Limb (tissue), 2 donors: ENCODE measurements around the gene LRRIQ1.
"Not testable (repeated sequence)": the region's sequence is repeated elsewhere in the genome, so short reads cannot be mapped to it uniquely, and the experiment has no call there.

Source experiments
- DNase-seq, 2 donors: peaks; one replicate each; pipeline ENCODE4 v3.0.0-alpha.2; 2016; ENCODE audit errors: extremely low spot score in 2 of 2

LRRIQ1 gene, protein sequence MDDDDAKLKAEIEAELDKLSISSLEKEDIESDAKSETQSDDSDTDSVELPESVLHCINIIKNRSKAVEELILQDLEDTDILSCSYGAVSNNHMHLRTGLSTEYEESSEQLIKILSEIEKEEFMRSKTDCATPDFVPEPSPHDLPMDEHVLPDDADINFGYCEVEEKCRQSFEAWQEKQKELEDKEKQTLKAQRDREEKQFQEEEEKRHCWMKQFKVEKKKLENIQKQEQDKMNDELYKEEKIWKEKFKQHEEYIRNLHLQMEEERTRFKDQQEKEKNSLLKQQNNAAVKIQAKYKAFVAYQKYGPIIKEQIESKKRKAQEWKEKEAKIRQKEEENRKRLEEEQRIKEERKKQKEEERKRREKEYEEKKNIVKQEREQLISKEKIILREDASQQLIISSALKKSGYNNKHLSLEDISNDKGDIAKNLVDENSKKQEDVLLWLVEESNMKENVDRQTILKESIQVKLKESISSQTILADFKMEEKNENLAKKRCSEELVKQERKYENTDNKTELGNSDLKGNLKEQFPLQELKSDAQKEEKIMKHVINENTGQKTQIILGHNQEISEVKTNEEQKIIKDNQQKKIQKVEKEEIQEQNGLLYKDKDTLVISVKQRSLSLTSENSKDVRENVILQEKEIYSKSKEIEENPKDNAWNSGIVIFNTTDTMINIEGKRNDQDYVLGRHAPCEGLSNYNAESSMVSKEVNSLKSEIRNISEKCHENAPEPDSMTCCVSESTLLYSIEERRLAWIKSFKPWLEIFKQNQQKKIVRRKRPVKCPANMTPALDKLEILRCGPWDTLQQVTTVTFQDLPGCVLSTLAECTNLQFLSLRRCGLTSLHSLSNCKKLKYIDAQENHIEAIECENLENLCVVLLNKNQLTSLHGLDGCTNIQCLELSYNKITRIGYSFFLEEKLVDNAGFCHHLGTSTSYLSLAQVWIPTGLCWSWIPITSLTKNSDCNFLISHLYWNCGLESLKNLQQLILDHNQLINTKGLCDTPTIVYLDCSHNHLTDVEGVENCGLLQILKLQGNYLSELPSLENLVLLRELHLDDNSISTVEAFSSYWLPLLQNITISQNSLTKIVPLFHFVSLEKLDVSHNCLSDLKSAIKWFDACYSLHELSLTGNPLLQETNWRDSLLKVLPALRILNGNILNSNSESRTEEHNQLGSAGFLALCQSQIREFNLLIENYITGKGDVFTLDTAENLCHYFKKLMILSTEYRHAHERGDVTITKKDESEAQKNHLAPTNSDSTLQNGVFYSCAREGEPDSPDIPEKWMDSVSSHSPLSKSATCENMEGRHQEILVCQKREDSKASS (N-terminal part only)

DNA sequence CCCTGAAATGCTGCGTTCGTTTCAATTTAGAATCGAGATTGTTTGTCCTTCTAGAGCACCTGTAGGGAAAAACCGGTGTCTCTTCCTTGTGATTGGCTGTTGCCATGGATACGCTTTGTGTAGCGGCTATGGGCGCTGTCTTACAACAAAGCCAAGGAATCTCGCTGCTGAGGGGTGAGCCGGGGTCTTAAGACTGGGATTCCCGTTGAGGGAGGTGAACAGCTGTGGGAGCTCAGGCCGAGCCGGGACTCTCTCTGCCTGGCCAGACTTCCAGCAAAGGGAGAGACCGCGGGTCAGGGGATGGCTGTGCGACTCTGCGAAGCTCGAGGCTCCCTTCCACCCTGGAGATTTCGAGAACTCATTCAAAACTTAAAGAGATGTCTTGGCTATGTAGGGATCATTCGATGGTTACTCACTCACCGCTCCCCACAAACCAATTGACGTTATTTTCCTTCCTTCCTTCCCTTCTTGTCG is at the start of gene LRRIQ1, which contains the start of gene TSPAN19:
TSS of gene LRRIQ1 (plus strand) at position 118 of the 474 bp plus-strand sequence. CDS start 1,826 bp downstream, outside the sequence.
TSS of gene TSPAN19 (minus strand) at position 44 of the 474 bp plus-strand sequence. CDS start 6,331 bp downstream, outside the sequence.
- DNase-seq, result peak; percentile 85 to 95

DNA sequence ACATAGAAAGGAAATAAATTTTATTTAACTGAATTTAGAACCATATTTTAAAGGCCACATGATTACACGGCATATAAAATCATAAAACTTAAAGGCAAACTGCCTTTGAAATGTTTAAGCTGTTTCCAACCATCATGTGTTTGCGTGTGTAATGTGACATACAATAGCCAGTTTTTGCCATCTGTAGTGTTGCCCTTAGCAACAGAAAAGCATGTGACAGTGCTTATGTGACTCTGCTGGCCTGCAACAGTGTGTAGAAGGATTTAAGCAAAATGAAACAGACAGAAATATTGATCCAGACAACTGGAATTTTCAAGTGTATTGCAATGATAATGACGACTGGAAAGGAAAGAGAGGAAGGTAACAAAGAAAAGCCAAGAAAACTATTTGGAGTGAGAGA is 49.6 kb upstream of the LRRIQ1 start:
- DNase-seq, result peak in 1 of 2 donors; percentile 43

DNA sequence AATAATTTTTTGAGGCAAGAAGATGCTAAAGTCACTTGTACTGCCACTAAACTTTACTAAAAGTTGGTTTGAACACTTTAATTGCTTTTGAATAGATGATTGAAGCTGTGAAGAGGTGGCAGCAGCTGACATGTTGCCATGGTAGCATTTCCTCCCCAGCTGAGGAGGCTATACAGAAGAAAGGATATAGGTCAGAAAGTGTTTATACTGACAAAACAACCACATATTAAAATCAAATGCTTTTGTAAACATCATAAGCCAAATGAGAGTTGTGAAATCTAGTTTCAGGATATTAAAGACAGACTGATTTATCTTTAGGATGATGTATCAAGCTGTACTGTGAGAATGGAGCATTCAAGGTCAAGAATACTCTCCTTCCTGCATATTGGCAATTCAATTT is 41.7 kb upstream of the LRRIQ1 start:
- no peak for DNase-seq

DNA sequence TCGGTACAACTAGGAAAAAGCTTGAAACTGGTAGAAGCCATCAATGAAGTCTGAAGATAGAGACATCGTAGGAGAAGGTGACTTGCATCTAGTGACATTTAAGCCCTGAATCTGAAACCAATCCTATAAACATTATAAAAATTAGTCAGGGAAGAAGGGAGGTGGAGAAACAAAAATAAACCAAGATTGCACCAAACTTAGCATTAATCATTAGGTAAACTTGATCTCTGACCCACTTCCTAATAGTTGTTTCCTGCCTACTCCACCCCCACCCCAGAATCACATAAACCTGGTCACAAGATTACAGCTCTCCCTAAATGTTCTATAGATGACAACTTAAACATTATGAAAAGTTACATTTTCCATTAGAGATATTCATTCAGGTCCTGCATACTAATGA is 40.5 kb upstream of the LRRIQ1 start:
- no peak for DNase-seq

DNA sequence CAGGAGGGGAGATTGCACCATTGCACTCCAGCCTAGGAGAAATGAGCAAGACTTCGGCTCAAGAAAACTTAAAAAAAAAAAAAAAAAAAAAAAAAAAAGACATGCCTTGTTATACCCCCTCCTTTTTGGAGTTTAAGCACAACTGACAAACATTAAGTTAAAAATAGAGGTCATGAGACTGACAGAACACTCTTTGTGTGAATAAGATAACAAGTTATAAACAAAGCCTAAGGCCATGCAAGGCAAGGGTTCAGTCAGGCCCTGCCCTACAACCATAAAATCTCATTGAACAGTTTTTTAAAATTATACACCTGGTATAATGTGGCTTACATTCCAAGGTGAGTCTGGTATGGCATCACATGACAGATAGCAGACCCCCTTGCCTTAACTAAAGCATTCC is 39.4 kb upstream of the LRRIQ1 start:
- no peak for DNase-seq

DNA sequence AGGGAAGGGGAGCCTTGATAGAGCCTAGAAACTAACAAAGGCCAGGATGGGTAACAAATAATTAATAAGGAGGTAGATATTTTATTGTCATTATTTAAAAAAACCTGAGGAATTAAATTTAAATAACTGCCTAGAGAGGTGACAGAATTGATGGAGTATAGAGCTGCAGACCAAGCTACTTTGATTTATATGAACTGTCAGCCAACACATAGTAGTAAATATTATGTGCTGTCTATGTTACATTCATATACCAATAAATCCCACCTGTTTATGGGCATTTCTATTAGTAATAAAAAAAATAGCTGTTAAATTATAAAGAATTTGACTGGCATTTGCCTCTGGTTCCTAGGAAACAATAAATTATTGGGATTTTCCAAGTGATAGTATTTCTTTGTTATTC is 37.8 kb upstream of the LRRIQ1 start:
- DNase-seq, result no peak

DNA sequence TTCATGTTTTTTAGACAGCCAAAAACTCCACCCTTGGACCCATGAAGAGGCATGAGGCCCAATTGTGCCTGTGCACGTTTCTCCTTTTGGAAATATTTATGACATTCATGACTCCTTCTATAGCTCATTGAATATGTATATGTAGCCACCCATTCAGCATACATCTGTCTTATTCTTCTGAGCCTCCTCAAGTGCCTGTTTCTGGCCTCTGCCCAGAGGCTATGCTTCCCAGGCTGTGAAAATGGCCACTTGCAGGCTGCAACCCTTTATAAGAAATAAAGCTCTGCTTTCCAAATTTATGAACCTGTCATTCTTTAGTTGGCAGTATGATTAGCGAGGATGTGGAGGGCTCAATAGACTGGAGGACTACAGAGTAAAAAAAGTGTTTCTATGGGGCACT is 35.4 kb upstream of the LRRIQ1 start:
- no peak for DNase-seq

DNA sequence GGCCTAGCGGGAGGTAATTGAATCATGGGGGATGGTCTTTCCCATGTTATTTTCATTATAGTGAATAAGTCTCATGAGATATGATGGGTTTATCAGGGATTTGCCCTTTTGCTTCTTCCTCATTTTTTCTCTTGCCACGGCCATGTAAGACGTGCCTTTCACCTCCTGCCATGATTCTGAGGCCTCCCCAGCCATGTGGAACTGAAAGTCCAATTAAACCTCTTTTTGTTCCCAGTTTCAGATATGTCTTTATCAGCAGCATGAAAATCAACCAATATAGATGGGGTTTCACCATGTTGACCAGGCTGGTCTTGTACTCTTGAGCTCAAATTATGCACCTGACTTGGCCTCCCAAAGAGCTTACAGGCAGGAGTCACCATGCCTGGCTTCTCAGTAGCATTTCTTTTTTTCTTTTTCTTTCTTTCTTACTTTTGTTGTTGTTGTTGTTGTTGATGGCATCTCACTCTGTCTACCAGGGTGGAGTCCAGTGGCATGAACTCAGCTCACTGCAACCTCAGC is 33.3 kb upstream of the LRRIQ1 start:
- no peak for DNase-seq

DNA sequence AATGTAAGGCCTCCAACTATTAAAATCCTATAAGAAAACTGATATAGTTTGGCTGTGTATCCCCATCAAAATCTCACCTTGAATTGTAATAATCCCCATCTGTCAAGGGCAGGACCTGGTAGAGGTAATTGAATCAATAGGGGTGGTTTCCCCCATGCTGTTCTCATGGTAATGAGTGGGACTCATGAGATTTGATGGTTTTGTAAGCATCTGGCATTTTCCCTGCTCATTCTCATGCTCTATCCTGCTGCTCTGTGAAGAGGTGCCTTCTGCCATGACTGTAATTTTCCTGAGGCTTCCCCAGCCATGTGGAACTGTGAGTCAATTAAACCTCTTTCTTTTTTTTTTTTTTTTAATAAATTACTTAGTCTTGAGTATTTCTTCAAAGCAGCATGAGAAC is 31.9 kb upstream of the LRRIQ1 start:
- DNase-seq, result no peak

DNA sequence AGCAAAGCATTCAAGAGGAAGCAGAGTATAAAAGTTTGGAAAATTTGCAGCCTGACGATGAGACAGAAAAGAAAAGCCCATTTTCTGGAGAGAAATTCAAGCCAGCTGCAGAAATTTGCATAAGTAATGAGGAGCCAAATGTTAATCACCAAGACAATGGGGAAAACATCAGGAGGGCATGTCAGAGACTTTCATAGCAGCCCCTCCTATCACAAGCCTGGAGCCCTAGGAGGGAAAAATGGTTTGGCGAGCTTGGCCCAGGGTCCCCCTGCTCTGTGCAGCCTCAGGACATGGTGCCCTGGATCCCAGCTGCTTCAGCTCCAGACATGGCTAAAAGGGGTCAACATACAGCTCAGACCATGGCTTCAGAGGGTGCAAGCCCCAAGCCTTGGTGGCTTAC is 31.1 kb upstream of the LRRIQ1 start:
- DNase-seq, result not testable (repeated sequence)

DNA sequence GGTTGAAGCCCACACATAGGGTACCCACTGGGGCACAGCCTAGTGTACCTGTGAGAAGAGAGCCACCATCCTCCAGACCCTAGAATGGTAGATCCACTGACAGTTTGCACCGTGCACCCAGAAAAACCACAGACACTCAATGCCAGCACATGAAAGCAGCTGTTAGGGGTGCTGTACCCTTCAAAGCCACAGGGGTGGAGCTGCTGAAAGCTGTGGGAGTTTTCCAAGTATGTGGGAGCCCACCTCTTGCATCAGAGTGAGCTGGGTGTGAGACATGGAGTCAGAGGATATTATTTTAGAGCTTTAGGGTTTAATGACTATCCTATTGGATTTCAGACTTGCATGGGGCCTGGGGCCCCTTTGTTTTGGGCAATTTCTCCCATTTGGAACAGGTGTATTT is 30.5 kb upstream of the LRRIQ1 start:
- DNase-seq, result no peak

DNA sequence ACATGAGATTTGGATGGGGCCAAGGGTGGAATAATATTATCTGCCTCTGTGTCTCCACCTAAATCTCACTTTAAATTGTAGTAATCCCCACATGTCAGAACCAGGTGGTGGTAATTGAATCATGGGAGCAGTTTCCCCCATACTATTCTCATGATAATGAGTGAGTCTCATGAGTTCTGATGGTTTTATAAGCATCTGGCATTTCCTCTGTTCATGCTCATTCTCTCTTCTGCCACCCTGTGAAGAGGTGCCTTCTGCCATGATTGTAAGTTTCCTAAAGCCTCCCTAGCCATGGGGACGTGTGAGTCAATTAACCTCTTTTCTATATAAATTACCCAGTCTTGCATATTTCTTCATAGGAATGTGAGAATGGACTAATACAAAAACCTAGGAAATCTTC is 29.9 kb upstream of the LRRIQ1 start:
- DNase-seq, result no peak

DNA sequence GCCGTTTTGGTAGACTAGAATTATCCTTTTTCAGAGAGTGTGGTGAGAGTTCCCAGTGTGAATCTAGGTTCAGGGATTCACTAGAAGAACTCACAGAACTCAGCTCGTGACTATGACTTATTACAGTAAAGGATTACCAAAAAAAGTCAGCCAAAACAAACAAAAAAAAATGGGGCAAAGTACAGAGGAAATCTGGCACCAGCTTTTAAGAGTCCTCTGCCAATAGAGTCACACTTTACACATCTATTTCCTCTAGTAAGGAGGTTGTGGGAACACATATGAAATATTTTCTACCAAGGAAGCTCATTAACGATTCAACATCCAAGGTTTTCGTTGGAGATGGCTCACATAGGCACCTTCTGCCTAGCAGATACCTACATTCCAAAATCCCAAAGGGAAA is 28.3 kb upstream of the LRRIQ1 start:
- DNase-seq, result no peak

DNA sequence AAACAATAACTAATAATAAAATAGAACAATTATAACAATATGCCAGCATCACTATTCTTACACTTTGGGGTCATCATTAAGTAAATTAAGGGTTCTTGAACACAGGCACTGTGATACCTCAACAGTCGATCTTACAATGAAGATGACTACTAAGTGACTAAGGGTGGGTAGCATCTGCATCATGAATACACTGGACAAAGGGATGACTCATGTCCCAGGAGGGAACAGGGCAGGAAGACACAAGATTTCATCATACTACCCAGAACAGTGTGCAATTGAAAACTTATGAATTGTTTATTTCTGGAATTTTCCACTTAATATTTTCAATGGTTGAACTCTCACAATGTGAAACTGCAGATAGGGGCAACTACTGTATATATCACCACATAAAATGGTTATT is 19.7 kb upstream of the LRRIQ1 start:
- DNase-seq, result no peak

DNA sequence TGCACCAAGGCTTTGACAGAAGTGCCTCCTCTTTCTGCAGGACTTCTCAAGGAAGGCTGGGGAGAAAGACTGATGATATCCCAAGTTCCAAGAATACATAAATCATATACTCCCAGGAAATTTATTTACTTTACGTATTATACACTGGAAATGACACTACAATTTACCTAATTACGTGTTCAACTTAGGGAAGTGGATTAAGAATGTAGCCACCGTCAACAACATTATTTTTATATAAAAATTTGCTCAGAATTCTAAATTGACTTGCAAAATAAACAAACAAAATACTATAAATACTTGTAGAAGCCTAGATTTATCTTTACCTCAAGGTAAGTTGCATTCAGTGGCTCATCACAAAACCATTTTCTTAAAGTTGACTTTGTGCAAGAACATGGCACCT is 19.0 kb upstream of the LRRIQ1 start:
- no peak for DNase-seq

DNA sequence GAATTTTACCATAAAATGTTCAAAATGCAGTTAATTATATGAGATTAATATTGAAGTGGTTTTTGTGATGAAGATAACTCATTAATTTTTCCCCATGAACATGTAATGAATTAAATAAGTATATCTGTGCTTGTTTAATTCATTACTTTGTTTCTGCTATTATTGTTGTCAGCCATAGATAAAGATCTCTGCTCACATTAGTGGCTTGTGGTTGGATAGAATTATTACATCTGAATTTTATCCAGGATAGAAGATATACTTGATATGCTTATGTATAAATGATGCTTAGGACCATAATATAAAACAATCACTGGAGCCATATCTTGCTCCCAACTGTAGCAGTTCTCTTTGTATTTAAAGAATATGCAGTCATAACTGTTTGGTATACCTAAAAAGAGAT is 18.5 kb upstream of the LRRIQ1 start:
- DNase-seq, result no peak

DNA sequence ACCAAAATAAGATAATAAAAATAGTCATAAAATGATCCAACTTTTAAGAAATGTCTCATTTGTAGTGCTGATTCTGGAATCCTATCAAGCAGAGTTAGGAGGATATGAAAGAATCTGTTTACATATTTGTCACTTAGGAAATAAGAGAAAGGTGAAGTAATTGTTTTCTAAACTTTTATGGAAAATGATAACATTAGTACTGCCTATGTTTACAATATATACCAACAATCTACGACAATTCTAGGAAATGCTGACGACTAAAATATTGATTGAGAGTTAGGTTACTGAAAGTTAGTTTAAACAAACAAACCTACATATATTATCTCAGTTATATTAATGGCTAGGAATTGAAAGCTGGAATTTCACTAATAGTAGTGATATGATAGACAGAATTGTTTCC is 18.1 kb upstream of the LRRIQ1 start:
- no peak for DNase-seq

DNA sequence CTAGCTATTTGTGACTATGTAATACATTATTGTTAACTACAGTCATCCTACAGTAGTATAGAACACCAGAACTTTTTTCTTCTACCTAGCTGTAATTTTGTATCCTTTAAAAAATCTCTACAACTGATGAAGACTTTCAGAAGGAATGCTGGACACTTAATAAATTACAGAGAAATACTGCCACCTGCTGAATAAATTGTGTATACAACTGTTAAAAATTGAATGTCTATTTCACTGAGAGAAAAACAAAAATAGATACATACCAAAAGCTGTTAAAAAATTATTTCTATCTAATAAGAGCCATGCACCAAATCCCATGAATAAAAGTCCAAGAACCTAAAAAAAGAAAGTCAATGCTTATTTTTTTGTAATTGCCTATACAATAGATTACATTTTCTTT is 6.7 kb upstream of the LRRIQ1 start:
- peak in 1 of 2 donors; percentile 72 for DNase-seq

DNA sequence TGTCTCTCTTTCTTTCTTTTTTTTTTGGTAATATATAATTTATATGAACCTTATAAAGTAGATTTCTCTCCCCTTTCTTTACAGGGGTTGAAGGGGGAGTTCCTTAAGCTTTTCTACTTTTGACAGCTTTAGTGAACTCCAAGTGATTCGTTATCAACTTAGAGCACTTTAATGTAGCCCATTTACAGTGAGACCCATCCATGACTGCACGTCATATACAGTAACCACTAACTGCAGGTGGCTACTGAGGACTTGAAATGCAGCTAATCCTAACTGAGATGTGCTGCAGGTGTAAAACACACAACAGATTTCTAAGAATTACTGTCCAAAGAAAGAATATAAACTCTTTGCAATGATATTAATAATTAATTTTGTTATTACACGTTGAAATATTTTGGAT is 582 bp downstream of the LRRIQ1 start:
- DNase-seq, result no peak

DNA sequence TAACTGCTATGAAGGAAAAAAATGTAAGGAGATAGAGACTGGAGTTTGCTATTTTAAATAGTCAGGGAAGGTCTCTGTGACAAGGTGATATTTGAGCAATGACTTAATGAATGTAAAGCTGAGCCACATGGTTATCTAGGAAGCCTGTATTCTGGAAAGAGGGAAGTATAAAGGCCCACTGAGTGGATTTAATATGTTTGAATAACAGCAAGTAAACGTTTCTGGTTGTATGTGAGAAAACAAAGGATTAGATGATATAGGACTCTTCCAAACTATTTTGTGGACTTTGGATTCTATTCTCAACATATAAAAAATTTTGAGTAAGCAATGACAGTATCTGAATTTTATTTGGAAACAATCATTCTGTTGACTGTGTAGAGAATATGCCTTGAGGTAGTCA is 5.2 kb downstream of the LRRIQ1 start:
- no peak for DNase-seq

DNA sequence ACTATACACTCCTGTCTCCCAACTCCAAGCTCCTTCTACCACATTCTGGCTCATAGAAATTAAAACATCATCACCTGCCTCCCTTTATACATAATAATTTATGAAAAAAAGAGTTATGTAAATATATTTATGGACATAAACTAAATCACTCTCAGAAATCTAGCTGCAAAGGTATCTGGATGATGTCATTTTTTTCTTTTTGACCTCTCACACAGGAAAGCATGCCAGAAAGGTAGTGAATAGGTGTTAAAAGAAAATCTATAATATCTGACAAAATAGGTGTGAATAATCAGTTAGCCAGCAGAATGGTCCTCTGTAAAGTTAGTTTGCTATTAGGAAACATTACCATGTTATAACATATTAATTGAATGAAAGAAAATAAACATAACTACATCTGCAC is 7.7 kb downstream of the LRRIQ1 start:
- no peak for DNase-seq
